ENCODE measurements around the gene IGLL1.
"Not testable (repeated sequence)": the region's sequence is repeated elsewhere in the genome, so short reads cannot be mapped to it uniquely, and the experiment has no call there.

IGLL1 gene

DNA sequence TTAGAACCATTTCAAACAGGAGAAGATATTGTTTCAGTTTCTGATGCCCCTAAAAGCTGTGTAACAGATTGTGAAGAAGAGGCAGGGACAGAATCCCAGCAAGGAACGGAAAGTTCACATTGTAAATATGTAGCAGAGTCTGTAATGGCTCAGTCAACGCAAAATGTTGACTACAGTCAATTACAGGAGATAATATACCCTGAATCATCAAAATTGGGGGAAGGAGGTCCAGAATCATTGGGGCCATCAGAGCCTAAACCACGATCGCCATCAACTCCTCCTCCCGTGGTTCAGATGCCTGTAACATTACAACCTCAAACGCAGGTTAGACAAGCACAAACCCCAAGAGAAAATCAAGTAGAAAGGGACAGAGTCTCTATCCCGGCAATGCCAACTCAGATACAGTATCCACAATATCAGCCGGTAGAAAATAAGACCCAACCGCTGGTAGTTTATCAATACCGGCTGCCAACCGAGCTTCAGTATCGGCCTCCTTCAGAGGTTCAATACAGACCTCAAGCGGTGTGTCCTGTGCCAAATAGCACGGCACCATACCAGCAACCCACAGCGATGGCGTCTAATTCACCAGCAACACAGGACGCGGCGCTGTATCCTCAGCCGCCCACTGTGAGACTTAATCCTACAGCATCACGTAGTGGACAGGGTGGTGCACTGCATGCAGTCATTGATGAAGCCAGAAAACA lies 40.8 kb downstream of the IGLL1 start:
- DNase-seq, result peak; percentile 85

GRCh38 chr22:23538696-23539030 lies 41.4 kb downstream of the IGLL1 start:
- DNase-seq, result not testable (repeated sequence)

DNA sequence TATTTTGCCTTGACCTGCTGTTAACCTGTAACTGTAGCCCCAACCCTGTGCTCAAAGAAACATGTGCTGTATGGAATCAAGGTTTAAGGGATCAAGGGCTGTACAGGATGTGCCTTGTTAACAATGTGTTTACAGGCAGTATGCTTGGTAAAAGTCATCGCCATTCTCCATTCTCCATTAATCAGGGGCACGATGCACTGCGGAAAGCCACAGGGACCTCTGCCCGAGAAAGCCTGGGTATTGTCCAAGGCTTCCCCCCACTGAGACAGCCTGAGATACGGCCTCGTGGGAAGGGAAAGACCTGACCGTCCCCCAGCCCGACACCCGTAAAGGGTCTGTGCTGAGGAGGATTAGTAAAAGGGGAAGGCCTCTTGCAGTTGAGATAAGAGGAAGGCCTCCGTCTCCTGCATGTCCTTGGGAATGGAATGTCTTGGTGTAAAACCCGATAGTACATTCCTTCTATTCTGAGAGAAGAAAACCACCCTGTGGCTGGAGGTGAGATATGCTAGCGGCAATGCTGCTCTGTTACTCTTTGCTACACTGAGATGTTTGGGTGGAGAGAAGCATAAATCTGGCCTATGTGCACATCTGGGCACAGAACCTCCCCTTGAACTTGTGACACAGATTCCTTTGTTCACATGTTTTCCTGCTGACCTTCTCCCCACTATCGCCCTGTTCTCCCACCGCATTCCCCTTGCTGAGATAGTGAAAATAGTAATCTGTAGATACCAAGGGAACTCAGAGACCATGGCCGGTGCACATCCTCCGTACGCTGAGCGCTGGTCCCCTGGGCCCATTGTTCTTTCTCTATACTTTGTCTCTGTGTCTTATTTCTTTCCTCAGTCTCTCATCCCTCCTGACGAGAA lies 42.0 kb downstream of the IGLL1 start:
- not testable (repeated sequence) for DNase-seq

- no peak for DNase-seq
These were observed 42.7 kb downstream of the IGLL1 start for GRCh38 chr22:23537416-23537815.

GRCh38 chr22:23536821-23537345 lies 43.2 kb downstream of the IGLL1 start:
- DNase-seq, result no peak

DNA sequence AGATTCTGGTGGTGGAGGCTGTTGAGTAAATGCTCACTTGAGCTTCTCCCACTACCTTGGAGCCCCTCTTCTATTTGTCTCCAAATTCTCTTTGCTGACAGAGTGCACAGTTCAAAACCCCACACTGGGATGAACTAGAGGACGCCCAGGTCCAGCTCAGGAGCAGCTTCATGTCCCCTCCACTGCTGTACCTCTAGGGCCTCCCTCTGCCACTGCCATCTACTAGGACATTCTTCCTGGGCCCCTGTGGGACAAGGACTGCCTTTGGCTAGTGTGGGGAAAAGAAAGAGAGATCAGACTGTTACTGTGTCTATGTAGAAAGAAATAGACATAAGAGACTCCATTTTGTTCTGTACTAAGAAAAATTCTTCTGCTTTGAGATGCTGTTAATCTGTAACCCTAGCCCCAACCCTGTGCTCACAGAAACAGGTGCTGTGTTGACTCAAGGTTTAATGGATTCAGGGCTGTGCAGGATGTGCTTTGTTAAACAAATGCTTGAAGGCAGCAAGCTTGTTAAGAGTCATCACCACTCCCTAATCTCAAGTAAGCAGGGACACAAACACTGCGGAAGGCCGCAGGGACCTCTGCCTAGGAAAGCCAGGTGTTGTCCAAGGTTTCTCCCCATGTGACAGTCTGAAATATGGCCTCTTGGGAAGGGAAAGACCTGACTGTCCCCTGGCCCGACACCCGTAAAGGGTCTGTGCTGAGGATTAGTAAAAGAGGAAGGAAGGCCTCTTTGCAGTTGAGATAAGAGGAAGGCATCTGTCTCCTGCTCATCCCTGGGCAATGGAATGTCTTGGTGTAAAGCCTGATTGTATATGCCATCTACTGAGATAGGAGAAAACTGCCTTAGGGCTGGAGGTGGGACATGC lies 44.1 kb downstream of the IGLL1 start:
- not testable (repeated sequence) for DNase-seq

- DNase-seq, result no peak
These were observed 45.0 kb downstream of the IGLL1 start for GRCh38 chr22:23534851-23535717.

- no peak for DNase-seq
These were observed 45.8 kb downstream of the IGLL1 start for GRCh38 chr22:23534201-23534850.

DNA sequence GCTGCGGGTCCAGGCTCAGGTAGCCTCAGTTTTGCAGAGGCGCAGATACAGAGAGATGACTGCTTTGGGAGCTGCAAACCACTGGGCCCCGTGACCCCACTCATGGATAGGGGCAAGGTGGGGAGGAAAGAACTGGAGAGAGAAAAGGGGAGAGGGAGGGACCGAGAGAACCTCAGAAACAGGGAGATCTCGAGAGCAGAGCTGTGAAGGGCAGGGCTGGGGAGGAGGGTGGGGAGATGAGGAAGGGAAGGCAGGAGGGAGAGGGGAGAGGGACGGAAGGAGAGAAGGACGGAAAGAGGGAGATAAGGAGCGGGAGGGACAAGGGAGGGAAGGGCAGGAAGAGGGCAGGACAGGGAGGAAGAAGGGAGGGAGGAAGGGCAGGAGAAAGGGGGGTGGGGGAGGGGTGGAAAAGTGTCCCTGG lies 46.3 kb downstream of the IGLL1 start:
- DNase-seq, result no peak

GRCh38 chr22:23533328-23533762 lies 46.7 kb downstream of the IGLL1 start:
- peak; percentile 66 for DNase-seq

DNA sequence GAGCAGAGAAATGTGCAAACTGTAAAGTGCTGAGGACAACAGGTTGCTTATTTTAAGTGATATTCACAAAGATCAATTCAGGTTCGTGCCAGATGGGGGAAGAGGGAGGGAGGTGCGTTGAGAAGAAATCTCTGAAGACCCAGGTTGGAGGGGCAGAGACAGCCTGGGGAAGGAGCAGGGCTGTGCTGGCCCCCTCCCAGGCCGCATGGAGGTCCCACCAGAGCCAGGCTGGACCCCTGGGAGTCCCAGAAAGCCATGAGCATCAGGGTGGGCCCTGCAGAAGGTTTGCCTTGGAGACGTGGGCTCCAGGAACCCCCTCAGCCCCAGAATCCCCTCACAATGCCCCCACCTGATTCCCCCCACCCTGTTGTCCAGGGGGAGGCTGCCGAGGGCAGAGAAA lies 47.4 kb downstream of the IGLL1 start:
- no peak for DNase-seq

DNA sequence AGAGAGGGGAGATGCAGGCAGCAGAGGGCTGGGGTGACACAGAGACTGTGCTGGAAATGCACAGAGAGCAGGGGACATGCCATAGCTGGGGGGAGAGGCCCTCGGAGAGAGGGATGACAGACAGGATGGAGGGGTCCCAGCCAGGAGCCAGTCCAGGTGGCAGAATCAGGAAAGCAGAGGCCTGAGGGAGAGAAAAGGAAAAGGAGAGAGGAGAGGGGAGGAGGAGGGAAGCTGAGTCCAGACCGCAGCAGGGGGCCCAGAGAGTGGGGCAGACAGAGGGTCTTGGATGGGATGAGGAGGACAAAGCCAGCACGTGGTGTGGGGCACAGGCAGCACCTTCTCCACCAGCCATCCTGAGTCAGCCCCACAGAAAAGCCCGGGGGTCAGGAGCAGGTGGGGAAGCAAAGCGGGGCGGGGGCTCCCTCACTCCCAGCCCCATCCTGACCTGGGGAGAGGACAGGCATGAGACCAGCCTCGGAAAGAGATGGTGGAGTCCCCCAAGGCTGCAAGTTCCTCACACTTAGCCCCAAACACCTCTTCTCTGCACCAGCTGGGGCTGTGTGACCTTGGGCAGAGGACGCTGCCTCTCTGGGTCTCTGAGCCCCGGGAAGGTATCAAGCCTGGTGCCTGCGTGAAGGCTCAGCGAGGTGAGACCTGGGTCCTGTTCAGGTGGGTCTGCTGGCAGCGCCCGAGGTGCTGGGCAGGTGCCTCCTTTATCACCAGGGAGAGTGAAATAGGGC lies 48.0 kb downstream of the IGLL1 start:
- no peak for DNase-seq

GRCh38 chr22:23531283-23531956 lies 48.7 kb downstream of the IGLL1 start:
- no peak for DNase-seq

DNA sequence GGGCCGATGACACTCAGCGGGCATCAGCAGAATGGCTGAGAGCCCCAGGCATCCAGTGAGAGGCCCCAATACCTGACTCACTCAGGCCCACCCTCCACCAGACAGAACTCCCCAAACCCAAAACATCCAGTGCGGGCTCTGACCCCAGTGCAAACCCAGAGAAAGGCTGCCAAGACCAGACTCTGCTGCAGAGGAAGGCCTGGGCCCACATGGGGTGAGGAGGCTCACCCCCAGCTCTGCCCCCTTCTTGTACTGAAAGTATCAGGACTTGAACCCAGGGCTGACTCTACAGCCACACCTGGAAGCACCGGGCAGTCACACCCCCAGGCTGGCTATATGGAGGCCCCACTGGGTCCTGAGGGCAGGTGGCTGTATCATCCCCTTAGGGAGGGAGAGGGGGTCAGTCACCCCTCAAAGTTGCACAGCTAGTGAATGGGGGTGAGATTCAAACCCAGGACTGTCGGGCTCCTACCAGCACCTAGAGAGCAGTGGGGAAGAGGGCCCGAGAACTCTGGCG lies 49.3 kb downstream of the IGLL1 start:
- no peak for DNase-seq

DNA sequence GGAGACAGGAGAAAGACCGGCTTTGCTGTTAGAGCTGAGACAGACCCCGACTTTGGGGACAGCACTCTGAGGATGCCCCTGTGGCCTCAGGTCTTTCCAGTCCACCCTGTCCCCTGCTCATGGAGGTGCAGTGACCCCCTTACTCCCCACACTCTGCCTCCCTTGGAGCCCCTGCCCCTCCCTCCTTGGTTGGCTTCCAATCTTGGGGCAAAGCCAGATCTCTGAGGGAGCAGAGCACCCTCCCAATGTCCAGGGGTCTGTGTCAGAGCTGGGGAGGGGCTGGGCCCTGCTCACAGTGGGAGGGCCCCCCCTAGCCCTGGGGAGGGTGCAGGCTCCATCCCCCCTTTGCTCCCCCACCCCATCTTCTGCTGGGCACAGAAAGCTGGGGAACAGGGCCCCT lies 50.0 kb downstream of the IGLL1 start:
- DNase-seq, result no peak

DNA sequence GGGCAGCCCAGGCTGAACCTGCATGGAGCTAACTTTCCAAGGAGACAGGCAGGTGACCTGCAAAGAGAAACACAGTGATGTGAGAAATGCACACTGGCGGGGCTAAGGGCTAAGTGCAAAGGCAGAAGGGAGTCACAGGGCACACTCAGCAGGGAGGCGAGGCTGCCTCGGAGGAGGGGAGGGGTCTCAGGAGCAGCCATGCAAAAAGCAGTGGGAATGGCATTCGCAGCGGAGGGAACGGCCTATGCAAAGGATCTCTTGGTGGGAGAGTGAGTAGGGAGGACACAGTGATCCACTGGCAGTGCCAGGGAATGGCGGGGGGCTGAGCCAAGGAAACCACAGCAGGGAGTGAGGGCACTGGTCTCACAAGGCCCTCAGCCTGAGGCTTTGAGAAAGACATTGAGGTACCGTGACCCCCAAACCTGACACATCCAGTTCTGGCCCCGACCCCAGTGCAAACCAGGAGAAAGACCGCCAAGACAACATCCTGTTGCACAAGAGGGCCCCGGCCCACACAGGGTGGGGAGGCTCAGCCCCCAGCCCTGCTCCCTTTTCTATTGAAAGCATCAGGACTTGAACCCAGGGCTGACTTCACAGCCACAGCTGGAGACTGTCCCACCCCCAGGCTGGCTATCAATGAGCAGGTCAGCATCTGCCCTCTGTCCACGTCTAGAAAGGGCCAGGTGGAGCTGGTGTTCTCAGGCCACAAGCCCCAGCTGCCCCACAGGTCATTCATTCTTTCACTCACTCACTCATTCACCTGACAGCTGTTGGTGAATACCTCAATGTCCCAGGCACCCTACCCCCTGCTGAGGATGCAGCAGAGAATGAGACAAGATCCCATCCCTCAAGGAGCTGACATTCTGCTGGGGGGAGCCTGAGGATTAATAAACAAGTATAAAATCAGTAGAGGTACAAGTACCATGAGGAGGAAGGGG lies 50.7 kb downstream of the IGLL1 start:
- no peak for DNase-seq

- no peak for DNase-seq
These were observed 51.9 kb downstream of the IGLL1 start for GRCh38 chr22:23527971-23528740.
